NOMO-1 treated with DMSO at 0.1 percent for 48 hours (cell line): ENCODE measurements around the gene FAM200A.
"Not testable (repeated sequence)": the region's sequence is repeated elsewhere in the genome, so short reads cannot be mapped to it uniquely, and the experiment has no call there.

Experiments
- DNase-seq: peaks from one replicate; lab custom pipeline; 2025; ENCODE audit not compliant: unreplicated experiment; lab: John Stamatoyannopoulos, UW

The FAM200A gene

GRCh38 chr7:99559175-99559915 is 7.4 kb upstream of the FAM200A start:
- no peak for DNase-seq

DNA sequence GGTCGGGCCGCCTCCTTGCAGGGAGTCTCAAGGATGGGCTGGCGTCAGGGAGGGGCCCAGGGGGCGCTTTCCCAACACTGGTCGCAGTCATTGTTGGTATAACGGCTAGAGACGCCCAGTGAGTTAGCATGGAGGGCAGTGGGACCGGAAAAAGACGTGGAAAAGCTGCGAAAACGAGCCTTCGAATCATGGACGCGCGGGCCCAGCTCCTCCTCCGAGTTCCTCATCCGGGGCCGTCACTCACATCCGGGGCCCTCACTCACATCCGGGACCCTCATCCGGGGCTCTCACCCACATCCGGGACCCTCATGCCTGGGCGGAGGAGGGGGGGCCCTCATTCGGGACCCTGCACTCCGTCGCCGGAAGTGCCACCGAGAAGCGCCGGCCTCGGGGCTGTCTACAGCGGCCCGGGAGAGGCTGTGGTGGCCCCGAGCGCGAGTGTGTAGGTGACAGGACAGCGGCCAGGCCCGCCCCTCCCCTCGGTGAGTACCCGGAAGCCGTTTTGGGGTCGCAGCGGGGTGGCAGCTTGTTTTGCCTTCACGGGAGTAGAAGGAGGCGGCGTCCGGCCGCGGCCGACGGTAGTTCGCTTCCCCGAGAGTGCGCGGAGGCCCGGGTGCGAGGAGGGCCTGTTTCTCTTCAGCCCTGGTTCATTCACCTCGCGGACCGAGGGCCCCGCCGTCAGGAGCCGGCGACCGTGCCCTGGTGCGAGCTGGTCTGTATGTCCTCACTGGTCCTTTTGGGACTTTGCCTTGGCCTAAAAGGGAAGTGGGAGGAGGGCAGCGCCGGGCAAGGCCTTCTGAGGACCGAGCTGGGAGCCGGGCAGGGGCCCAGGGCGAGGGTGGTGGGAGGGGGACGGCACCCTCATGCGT is 6.6 kb upstream of the FAM200A start, which contains the start of gene ZNF655:
Gene ZNF655, plus strand, starts transcription at position 337 of the 869 bp plus-strand sequence. CDS start 1,918 bp downstream, outside the sequence.
- peak; percentile 79 for DNase-seq

- peak; percentile 39 for DNase-seq
These were observed 6.0 kb upstream of the FAM200A start for GRCh38 chr7:99557940-99558305.

GRCh38 chr7:99557196-99557607 is 5.3 kb upstream of the FAM200A start:
- no peak for DNase-seq

- DNase-seq = no peak
These were observed 3.0 kb upstream of the FAM200A start for GRCh38 chr7:99554939-99555338.

- no peak for DNase-seq
These were observed 1.1 kb upstream of the FAM200A start for GRCh38 chr7:99553039-99553438.

GRCh38 chr7:99551334-99551733 is 580 bp downstream of the FAM200A start:
- no peak for DNase-seq

- not testable (repeated sequence) for DNase-seq
These were observed 2.4 kb downstream of the FAM200A start for GRCh38 chr7:99549545-99549944.

DNA sequence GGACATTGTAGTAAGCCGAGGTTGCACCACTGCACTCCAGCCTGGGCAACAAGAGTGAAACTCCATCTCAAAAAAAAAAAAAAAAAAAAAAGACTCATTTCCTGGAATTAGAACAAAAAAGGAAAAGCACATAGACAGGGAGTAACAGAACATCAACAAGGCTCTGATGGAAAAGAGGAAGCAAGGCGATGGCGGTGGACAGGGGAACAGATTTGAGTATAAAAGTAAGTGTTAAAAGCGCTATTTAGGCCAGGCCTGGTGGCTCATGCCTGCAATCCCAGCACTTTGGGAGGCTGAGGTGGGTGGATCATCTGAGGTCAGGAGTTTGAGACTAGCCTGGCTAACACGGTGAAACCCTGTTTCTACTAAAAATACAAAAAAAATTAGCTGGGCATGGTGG is 6.6 kb downstream of the FAM200A start:
- not testable (repeated sequence) for DNase-seq

DNA sequence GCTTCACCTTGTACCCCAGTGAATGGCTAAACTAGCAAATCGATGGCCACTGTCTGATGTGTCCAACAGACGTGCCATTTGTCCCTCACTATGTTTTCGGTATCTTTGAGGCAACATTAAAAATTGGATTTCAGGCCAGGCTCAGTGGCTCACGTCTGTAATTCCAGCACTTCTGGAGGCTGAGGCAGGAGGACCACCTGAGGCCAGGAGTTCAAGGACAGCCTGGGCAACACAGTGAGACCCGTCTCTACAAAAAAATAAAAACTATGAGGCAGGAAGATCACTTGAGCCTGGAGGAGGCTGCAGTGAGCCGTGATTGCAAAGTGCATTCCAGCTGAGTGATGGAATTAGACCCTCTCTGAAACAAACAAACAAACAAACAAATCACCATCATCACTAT is 8.0 kb downstream of the FAM200A start:
- DNase-seq = no peak

DNA sequence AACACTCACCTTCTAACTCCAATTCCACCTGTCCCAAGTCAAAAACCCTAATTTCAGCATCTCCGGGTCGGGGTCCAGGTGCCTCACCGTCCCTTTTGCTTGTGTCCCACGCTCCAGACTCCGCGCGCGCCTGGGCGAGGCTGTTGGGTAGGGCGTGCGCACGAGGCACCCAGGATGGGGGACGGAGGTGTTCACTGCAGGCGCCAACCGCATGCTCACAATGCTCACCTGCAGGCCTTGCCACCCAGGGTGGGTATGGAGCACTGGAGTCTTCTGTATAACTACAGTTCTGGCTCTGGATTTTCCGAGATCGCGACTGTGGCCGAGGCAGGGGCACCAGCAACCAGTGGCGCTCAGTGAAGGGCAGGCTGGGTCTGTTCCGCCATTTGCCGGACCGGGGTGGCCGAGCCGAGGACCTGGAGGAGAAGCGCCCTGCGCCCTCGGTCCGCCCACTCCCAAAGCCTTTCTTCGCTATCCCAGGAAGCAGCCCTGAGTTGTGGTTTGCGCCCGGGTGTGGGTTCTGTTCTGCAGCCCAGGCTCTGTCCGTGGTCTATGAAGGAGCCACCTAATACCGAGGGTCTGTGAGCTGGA is 8.7 kb downstream of the FAM200A start:
- no peak for DNase-seq

GRCh38 chr7:99541212-99541611 is 10.7 kb downstream of the FAM200A start:
- DNase-seq = no peak

- no peak for DNase-seq
These were observed 11.4 kb downstream of the FAM200A start for GRCh38 chr7:99540542-99540941.

- no peak for DNase-seq
These were observed 12.6 kb downstream of the FAM200A start for GRCh38 chr7:99539213-99539811.

DNA sequence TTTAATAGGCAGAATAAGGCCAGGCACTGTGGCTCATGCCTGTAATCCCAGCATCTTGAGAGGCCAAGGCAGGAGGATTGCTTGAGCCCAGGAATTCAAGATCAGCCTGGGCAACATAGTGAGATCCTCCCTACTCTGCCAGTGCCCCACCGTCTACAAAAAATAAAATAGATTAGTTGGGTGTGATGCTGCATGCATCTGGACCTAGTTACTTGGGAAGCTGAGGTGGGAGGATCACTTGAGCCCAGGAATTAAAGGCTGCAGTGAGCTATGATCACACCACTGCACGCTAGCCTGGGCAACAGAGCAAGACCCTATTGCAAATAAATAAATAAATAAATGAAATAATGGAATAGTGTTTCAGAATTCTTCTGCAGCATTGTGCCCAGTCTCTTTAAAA is 16.2 kb downstream of the FAM200A start:
- no peak for DNase-seq

GRCh38 chr7:99531354-99531765 is 20.6 kb downstream of the FAM200A start:
- no peak for DNase-seq

GRCh38 chr7:99525713-99526440 is 26.0 kb downstream of the FAM200A start:
- DNase-seq = no peak

- no peak for DNase-seq
These were observed 30.5 kb downstream of the FAM200A start for GRCh38 chr7:99521399-99521798.

DNA sequence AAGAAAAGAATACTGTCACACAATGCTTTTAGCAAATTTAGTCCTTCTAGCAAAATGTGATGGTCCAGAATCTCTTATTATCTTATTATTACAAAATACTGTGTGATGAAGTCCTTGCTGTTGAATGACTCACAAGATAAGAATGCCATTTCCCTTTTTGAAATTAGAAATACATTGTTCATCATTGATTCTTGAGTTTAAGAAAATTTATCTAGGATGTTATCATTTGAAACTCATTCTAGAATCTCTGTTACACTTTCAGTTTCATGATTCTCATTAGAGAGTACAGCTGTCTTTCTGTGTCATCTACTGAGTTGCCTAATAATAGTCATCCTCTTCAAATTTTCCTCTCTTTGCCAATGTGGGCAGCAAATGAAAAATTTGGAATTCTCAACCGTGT is 37.9 kb downstream of the FAM200A start:
- no peak for DNase-seq

DNA sequence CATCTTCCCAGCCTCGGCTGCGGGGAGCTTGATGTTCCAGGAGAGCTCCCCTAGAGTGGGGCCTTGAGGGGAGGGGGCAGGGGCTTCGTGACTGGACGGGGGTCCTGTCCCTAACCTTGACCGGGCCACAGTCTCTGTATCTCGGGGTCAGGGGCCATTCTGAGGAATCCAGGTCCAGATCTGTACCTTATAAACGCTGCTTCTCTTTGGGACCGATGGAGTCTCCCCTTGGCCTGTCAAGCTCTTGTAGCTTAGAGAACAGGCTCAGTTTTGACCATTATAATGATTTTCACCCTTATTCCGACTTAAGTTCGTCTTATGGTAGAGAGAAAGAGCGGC is 46.6 kb downstream of the FAM200A start:
- DNase-seq = no peak
